Testis (tissue), 2 donors: ENCODE results near the gene KRT39.

Source experiments
- POLR2A ChIP-seq: fragments of 450-650 bp; IDR thresholded peaks from one replicate; pipeline ENCODE4 v1.6.1; 2017; ENCODE audit warnings: antibody characterized with exemption, mild to moderate bottlenecking, moderate library complexity
- TF ChIP-seq, protein P1 (sequence below), 3 experiments: fragments of 450-650 bp in 2 of 3; fragments of 200-600 bp in 1 of 3; sonication (generic) in 1 of 3; IDR thresholded peaks; one replicate each; pipeline ENCODE4 v1.5.1; 2016 to 2019; ENCODE audit warnings: antibody characterized with exemption in 3 of 3, mild to moderate bottlenecking in 2 of 3, moderate library complexity in 1 of 3

DNA sequence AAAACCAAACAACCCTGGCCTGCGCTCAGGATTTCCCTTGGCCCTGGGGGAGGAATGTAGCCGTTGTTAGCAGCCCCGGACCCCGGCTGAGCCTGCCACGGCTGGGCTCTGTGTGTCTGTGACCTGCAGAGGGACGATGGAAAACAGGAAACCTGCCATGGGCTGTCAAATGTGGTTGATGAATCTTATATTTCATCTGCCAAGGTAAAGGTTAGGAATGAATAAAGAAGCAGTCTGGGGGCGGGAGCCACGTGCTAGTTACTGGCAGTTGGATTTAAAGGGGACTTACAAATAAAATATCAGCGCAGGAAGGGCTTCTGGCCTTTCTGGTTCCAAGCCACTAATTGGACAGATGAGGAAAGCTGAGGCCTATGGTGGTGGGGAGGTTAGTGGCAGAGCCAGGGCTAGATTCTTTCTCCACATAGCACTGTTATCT lies 29.3 kb downstream of the KRT39 start, which contains the start of gene KRT23:
- TF ChIP-seq, protein P1, sequence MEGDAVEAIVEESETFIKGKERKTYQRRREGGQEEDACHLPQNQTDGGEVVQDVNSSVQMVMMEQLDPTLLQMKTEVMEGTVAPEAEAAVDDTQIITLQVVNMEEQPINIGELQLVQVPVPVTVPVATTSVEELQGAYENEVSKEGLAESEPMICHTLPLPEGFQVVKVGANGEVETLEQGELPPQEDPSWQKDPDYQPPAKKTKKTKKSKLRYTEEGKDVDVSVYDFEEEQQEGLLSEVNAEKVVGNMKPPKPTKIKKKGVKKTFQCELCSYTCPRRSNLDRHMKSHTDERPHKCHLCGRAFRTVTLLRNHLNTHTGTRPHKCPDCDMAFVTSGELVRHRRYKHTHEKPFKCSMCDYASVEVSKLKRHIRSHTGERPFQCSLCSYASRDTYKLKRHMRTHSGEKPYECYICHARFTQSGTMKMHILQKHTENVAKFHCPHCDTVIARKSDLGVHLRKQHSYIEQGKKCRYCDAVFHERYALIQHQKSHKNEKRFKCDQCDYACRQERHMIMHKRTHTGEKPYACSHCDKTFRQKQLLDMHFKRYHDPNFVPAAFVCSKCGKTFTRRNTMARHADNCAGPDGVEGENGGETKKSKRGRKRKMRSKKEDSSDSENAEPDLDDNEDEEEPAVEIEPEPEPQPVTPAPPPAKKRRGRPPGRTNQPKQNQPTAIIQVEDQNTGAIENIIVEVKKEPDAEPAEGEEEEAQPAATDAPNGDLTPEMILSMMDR (IDR thresholded peaks at IDR 0.05) = no peak
- TF ChIP-seq POLR2A = no peak
